ENCODE results near the gene PARD3.
A peak's percentile ranks its signal among the peaks of the same experiment; 100 is the strongest.

Gene PARD3

GRCh38 chr10:34826857-34827766 lies 12.0 kb upstream of the PARD3 start:
- no peak overlapping the region for H3K4me3 ChIP-seq (ENCODE audit: low read depth, low read length)
- CTCF ChIA-PET: no interaction called here
- TF ChIP-seq CTCF (IDR thresholded peaks at IDR 0.05; ENCODE audit: insufficient read depth, low read length, missing control alignments): no peak
- POLR2A ChIA-PET: no interaction called here
- DNase-seq (ENCODE audit: low read depth, low spot score): no peak

GRCh38 chr10:34826221-34826620 lies 11.1 kb upstream of the PARD3 start:
- DNase-seq (ENCODE audit: low read depth, low spot score): no peak
- POLR2A ChIA-PET: no interaction called here
- CTCF ChIA-PET: no interaction called here
- no peak overlapping the region for H3K4me3 ChIP-seq (ENCODE audit: low read depth, low read length)
- no peak for TF ChIP-seq CTCF (IDR thresholded peaks at IDR 0.05; ENCODE audit: insufficient read depth, low read length, missing control alignments)

GRCh38 chr10:34825414-34825813 lies 10.3 kb upstream of the PARD3 start:
- DNase-seq (ENCODE audit: low read depth, low spot score): no peak
- no peak for TF ChIP-seq CTCF (IDR thresholded peaks at IDR 0.05; ENCODE audit: insufficient read depth, low read length, missing control alignments)
- H3K4me3 ChIP-seq (ENCODE audit: low read depth, low read length): no peak overlapping the region
- CTCF ChIA-PET: no interaction called here
- POLR2A ChIA-PET: no interaction called here

GRCh38 chr10:34824870-34825269 lies 9.8 kb upstream of the PARD3 start:
- ChIA-PET POLR2A (no interaction called here), CTCF (interaction anchor here (0.8 to 1.0 kb wide), 2 partner anchors 8 to 100 kb away, joined by 3 to 4 read pairs; no protein-coding TSS in a partner anchor)
- peak; percentile 28 for TF ChIP-seq CTCF (IDR thresholded peaks at IDR 0.05; ENCODE audit: insufficient read depth, low read length, missing control alignments)
- H3K4me3 ChIP-seq (ENCODE audit: low read depth, low read length): no peak overlapping the region
- no peak for DNase-seq (ENCODE audit: low read depth, low spot score)

GRCh38 chr10:34821587-34822585 lies 6.8 kb upstream of the PARD3 start:
- ChIA-PET CTCF (no interaction called here), POLR2A (no interaction called here)
- DNase-seq (ENCODE audit: low read depth, low spot score): no peak
- H3K4me3 ChIP-seq (ENCODE audit: low read depth, low read length): no peak overlapping the region
- no peak for TF ChIP-seq CTCF (IDR thresholded peaks at IDR 0.05; ENCODE audit: insufficient read depth, low read length, missing control alignments)

GRCh38 chr10:34817586-34817985 lies 2.5 kb upstream of the PARD3 start:
- CTCF ChIA-PET: interaction anchor here (0.8 kb wide), 1 partner anchor 151 kb away, joined by 3 read pairs; no protein-coding TSS in a partner anchor

More at GRCh38 chr10:34817586-34817985, 2.5 kb upstream of the PARD3 start:
- no peak overlapping the region for H3K4me3 ChIP-seq (ENCODE audit: low read depth, low read length)
- TF ChIP-seq CTCF (IDR thresholded peaks at IDR 0.05; ENCODE audit: insufficient read depth, low read length, missing control alignments): no peak
- POLR2A ChIA-PET: interaction anchor here (0.6 kb wide), 1 partner anchor 141 kb away, joined by 3 read pairs; no protein-coding TSS in a partner anchor
- no peak for DNase-seq (ENCODE audit: low read depth, low spot score)

Data from AG04449 (cell line).